NOMO-1 treated with dmso at 0.1 percent for 144 hours (cell line): ENCODE data around the gene TRIM44.
"Not testable (repeated sequence)": the region's sequence is repeated elsewhere in the genome, so short reads cannot be mapped to it uniquely, and the experiment has no call there.

ENCODE experiments used
- DNase-seq: peaks from one replicate; lab custom pipeline; 2025; ENCODE audit not compliant: unreplicated experiment; lab: John Stamatoyannopoulos, UW

Gene TRIM44

GRCh38 chr11:35714882-35715627, 52.5 kb downstream of the TRIM44 start:
- DNase-seq, result no peak

- not testable (repeated sequence) for DNase-seq
These were observed 53.1 kb downstream of the TRIM44 start for GRCh38 chr11:35715677-35716076.

GRCh38 chr11:35717043-35717442, 54.5 kb downstream of the TRIM44 start:
- DNase-seq, result no peak

DNA sequence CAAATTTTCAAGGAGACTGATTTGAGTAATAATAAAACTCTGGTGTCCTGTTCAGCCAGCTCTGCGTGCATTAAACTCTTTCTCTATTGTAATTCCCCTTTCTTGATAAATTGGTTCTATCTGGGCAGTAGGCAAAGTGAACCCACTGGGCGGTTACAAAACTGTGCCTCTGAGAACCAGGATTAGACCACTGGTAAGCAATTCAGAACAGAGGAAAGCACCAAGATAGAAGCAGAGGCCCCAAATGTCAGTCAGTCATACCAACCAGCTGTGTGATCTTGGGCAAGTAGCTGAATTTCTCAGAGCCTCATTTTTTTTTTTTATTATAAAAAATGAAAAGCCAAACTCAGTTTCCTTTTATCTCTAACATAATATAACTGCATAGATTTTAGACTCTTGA, 54.9 kb downstream of the TRIM44 start:
- no peak for DNase-seq

- DNase-seq, result no peak
These were observed 59.2 kb downstream of the TRIM44 start for GRCh38 chr11:35721651-35722282.

DNA sequence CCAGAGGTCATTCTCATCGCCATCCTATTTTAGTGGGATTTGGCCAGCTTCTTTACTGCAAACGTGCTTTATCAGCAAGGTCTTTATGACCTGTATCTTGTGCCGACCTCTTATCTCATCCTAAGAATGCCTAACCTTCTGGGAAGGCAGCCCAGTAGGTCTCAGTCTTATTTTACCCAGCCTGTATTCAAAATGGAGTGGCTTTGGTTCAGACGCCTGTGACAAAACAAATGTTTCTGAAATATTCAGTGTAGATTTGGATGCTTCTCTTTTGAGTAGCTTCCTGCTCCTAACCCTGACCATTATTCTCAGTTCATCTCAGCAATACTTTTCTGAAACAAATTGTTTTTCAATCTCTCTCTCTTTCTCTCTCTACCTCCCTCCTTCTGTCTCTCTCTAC, 60.1 kb downstream of the TRIM44 start:
- DNase-seq, result no peak

DNA sequence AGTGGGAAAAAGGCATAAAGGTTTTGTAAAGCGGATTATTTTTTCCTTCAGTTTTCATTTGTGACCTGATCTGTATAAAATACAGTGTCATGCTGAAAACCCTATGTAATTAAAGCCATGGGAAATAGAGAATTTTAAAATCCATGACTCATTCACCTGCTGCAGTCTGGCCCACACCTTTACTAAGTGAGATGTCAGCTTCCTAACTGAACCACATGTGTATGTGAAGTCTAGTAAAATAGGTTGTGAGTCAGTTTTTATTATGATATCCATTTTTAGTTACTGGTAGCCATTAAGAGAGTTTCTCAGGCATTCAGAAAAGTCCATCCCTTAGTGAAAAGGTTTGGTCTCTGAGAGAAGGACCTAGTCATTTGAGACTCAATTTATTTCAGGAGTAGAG, 60.9 kb downstream of the TRIM44 start:
- no peak for DNase-seq

GRCh38 chr11:35723913-35724312, 61.3 kb downstream of the TRIM44 start:
- no peak for DNase-seq

DNA sequence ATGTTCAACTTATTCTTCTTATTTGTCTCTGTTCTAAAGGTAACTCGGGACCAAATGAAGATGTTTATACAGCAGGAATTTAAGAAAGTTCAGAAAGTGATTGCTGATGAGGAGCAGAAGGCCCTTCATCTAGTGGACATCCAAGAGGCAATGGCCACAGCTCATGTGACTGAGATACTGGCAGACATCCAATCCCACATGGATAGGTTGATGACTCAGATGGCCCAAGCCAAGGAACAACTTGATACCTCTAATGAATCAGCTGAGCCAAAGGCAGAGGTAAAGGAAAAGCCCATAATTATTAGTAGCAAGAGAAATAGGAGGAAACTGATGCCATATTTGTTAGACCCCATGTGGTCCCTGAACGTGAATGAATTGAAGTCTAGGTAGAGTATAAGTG, 63.3 kb downstream of the TRIM44 start:
- DNase-seq, result no peak

DNA sequence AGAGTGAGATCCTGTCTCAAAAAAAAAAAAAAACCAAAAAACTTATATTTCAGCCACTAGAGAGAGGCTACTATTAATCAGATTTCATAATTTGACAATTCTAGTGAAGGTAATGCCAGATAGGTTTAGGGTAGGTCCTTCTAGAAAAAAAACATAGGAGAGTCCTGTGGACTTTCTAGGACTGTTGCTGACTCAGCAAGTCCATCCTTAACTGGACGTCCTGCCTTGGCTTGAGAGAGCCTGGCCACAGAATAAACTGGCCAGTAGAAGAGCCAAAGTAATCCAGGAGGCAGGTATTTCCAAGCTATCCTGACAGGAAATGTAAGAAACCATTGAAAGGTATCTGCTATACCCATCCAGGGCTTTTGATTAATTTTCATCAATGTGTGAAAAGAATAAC, 64.6 kb downstream of the TRIM44 start:
- DNase-seq, result no peak

- no peak for DNase-seq
These were observed 67.7 kb downstream of the TRIM44 start for GRCh38 chr11:35730254-35730653.

- DNase-seq, result no peak
These were observed 72.3 kb downstream of the TRIM44 start for GRCh38 chr11:35734669-35735410.

DNA sequence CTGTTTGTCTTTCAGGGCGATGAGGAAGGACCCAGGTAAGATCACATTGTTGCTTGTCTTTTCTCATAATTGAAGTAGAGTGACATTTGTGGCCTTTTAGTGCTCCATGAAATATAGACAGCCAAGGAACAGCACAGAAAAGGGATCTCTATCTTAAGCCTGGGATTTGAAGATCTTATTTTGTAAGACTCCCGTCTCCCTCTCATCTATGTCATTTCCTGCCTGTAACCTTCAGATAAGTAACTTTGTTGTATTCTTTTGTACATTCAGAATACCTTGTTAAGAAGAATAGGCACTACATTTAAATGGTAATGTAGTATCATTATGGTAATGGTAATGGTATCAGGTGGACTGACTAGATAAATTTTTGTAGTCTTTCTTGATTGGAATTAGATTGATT, 72.8 kb downstream of the TRIM44 start:
- no peak for DNase-seq

DNA sequence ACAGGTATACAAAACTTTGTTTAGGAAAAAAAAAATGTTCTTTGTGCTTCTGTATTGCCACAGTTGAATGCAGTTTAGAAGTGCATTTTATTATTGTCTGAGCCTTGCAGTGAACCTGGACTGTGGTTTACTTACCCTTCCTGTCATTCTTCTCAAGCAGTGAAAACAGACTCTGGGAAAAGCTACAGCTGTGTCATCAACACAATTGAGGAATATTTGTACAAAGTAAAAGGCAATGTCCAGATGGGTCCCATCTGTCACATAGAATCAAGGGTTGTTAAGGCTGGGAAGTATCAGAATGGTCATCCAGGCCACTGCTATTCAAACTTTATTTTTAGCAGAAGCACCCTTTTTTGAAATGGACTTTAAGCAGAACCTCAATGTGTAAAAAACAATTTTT, 73.3 kb downstream of the TRIM44 start:
- DNase-seq, result no peak

- DNase-seq, result no peak
These were observed 74.4 kb downstream of the TRIM44 start for GRCh38 chr11:35736952-35737351.

GRCh38 chr11:35740061-35740799, 77.7 kb downstream of the TRIM44 start:
- DNase-seq, result no peak

- DNase-seq, result no peak
These were observed 80.3 kb downstream of the TRIM44 start for GRCh38 chr11:35742707-35743454.

DNA sequence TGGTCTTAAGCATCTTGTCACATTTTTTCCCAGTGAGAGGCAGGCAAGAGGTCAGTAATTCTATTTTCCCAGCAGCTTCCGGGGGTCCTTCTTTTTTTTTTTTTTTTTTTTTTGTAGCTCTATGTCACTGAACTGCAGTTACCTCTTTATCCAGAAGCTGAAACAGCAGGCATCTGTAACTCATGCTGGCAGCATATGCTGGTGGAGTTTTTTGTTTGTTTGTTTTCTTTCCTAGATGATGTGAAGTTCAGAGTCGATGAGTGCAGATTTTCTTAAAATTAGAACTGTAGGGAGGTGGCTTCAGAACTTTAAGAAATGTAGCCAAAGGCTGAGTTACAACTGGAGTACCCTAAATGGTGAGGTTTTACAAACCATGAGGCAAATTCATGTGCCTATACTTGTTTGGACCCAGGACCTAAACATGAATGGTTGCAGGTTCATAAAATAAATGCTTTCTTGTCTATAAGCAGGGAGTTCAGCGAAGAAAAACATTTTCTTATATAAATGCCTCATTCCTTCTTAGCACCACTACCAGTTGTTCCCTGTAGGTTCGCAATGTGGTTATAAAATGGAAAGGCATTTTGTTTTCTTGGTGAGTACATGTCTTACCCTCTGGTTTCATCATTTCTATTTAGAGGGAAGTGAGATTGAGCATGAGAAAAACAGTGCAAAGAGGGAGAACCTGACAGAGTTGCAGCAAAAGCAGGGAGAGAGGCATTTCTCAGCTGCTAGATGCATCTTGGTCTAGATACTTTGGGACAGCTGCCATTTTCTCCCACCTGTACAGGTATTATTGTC, 84.0 kb downstream of the TRIM44 start:
- no peak for DNase-seq

DNA sequence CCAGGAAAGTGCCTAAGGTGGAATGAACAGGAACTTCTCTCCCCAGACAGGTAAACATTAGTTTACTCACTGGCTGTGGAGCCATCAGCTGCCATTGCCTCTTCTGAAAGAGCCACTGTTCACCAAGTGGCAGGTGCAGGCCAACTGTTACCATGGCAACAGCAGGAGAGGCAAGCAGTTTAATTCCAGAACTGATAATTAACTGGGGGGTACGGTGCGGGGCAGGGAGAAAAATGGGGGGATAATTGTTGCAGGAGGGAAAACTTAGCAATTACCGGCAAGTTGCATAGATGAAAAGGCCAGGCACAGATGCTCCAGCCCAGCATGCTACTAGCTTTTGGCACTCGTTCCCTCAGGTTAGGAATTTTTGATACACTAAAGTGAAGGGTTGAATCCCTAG, 85.1 kb downstream of the TRIM44 start:
- no peak for DNase-seq

- no peak for DNase-seq
These were observed 86.1 kb downstream of the TRIM44 start for GRCh38 chr11:35748644-35749043.
